Psoas muscle (tissue), 8 donors: Measurements from ENCODE around the gene ARNT2. TPM values are rescaled to one million over a fixed set of nuclear protein-coding genes. Genes with fewer than 3 reads are reported as not detected.

Experiments used
- ATAC-seq, 4 donors: fragments of 200-7000 bp; cut with Tn5 transposase; one replicate each; pipeline ENCODE4 v1.9.1; 2020; ENCODE audit warnings: moderate library complexity in 3 of 4, mild to moderate bottlenecking in 2 of 4
- DNase-seq, 2 donors: peaks; one replicate each; pipeline ENCODE4 v3.0.0-alpha.2; 2020
- H3K27ac ChIP-seq: fragments of 200-600 bp; one replicate; pipeline ENCODE4 v1.8.0; 2022
- H3K27me3 ChIP-seq, 3 donors: fragments of 200-600 bp in 1 of 3; one replicate each; pipeline versions ENCODE4 v1.6.1 to v1.8.0; 2013 to 2022; ENCODE audit warnings: low read length in 2 of 3, mild to moderate bottlenecking in 2 of 3, moderate library complexity in 1 of 3; ENCODE audit not compliant: insufficient read depth in 3 of 3
- H3K36me3 ChIP-seq, 2 donors: fragments of 200-600 bp in 1 of 2; one replicate each; pipeline versions ENCODE4 v1.6.1 to v1.8.0; 2013 to 2022; ENCODE audit warnings: low read depth in 1 of 2, mild to moderate bottlenecking in 1 of 2, moderate library complexity in 1 of 2; ENCODE audit not compliant: insufficient read depth in 1 of 2
- H3K4me1 ChIP-seq: fragments of 200-600 bp; one replicate; pipeline ENCODE4 v1.8.0; 2022
- H3K4me3 ChIP-seq: fragments of 200-600 bp; one replicate; pipeline ENCODE4 v1.8.0; 2022; ENCODE audit warnings: mild to moderate bottlenecking
- H3K9me3 ChIP-seq: fragments of 200-600 bp; one replicate; pipeline ENCODE4 v1.8.0; 2022
- CTCF ChIP-seq: fragments of 200-600 bp; IDR thresholded peaks from one replicate; pipeline ENCODE4 v1.8.0; 2022; ENCODE audit warnings: antibody characterized with exemption
- WGBS, 3 donors: extraction: QIAGEN DNeasy Blood & Tissue Kit; methylation state at CpG; one replicate each; pipeline versions ENCODE4 v1.1.6 to v1.1.7; 2013; 5-methylcytosine and 5-hydroxymethylcytosine counted together
- intact Hi-C, 2 donors: fragments of 100-400 bp; cut with DNase I; formaldehyde crosslinking; loops; one replicate each; pipeline versions ENCODE4 v1.11.0 to v1.14.2; 2022
- polyA plus RNA-seq, 3 donors: library from polyadenylated mRNA; stranded (reverse); fragments of 200-250 nt; gene quantifications; one replicate each; pipeline ENCODE4 v1.2.3, GENCODE V29; 2013
- total RNA-seq, 4 donors: library from RNA; stranded (reverse); fragmentation: NEBNext Ultra II Directional in 2 of 4; extraction: Animal tissue kit (Norgen Biotek cat#: 25700) in 2 of 4; gene quantifications; one replicate each; pipeline versions ENCODE4 v1.2.1 to v1.2.4, GENCODE V29; 2021 to 2023
- donor health status: healthy with polysubstance abuse.
- donor health status: DM: no; HTN: no; CAD: no; lungs with moderate emphysema.
- donor health status: Bipolar disorder and iron deficiency.
- donor health status: healthy.
- donor health status: DM: yes; HTN: yes; CAD: no.
- donor health status: DM: no; HTN: no; CAD: no.
- donor health status: DM: no; HTN: no; CAD: no.
- donor health status: DM: yes; HTN: yes; CAD: no.

The ARNT2 gene
- total and polyA plus RNA-seq, 7 donors: 0.09 to 12.2 (median 4.4) TPM

DNA sequence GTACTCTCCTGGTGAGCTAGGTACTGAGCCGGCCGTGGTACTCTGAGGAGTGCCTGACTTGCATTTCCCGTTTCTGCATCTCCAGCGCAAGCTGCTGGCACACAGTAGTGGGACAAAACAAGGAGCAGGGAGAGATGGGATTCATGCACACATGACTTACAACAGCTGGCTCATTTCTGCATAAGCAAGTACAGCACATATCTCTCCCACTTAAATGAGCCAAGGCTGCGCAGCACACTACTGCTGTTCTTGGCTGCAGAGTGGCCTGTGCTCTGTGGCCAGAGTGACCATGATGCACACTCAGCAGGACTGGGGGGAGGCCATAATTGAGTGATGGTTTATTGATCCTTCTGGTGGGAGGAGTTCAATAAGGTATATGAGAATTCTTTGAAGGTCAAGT is 231.8 kb downstream of the ARNT2 start:
- Histone ChIP-seq H3K4me1 (peaks cover 8% of the 10 kb centered on the region), H3K27me3 (no peaks in the 10 kb centered on the region), H3K36me3 (no peaks in the 10 kb centered on the region), H3K9me3 (no peaks in the 10 kb centered on the region), H3K27ac (no peak overlapping the region), H3K4me3 (no peak overlapping the region)
- intact Hi-C loops: no loop called here
- 42 to 61% (median 43%) methylated on average over 5 of the region's 5 CpGs for WGBS, 3 donors
- no peak for DNase-seq
- TF ChIP-seq CTCF: no peak
- no peak for ATAC-seq

DNA sequence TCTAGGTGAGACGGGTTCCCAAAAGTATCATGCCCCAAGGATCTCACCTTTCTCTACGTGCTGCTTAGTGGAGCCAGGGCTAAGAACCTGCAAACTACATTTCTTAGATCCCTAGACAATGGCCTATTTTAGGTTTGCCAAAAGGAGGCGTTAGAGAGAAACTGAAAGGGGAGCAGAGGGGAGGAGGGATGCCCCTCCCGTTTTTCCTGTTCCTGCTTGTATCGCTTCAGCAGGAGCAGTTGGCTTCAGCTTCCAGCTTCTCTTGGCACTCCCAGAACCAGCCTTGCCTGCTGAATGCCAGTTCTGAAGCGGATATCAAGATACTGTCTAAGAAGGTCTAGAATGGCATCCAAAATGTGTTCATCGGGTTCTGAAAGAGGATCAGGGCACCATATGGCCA is 232.5 kb downstream of the ARNT2 start:
- no peak for TF ChIP-seq CTCF
- WGBS, 3 donors: 23 to 29% (median 26%) methylated on average over 7 of the region's 7 CpGs
- no peaks in the 10 kb centered on the region for H3K9me3 ChIP-seq
- no peaks in the 10 kb centered on the region for H3K27me3 ChIP-seq
- intact Hi-C loops: no loop called here
- H3K36me3 ChIP-seq: no peaks in the 10 kb centered on the region
- H3K4me1 ChIP-seq: peaks cover 8% of the 10 kb centered on the region
- no peak for DNase-seq
- H3K4me3 ChIP-seq: no peak overlapping the region
- no peak for ATAC-seq
- no peak overlapping the region for H3K27ac ChIP-seq

DNA sequence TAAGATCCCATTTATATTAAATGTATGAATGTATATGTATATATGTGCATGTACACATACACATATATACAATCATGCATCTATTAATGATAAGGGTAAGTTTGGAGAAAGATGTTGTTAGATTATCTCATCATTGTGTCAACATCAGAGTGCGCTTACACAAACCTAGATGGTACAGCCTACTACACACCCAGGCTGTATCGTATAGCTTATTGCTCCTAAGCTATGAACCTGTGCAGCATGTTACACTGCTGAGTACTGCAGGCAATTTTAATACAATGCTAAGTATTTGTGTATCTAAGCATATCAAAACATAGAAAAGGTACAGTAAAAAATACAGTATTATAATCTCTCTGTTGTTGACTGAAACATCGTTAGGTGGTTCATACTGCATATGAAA is 233.6 kb downstream of the ARNT2 start:
- TF ChIP-seq CTCF: no peak
- intact Hi-C loops: no loop called here
- 77 to 86% (median 80%) methylated on average over 3 of the region's 3 CpGs for WGBS, 3 donors

GRCh38 chr15:80638553-80639167 is 234.5 kb downstream of the ARNT2 start:
- intact Hi-C loops: no loop called here
- ATAC-seq: no peak
- Histone ChIP-seq H3K4me1 (peaks cover 8% of the 10 kb centered on the region), H3K27ac (no peak overlapping the region), H3K9me3 (no peaks in the 10 kb centered on the region), H3K27me3 (no peaks in the 10 kb centered on the region), H3K4me3 (no peak overlapping the region), H3K36me3 (no peaks in the 10 kb centered on the region)
- no peak for DNase-seq
- 65 to 78% (median 66%) methylated on average over 3 of the region's 3 CpGs for WGBS, 3 donors
- no peak for TF ChIP-seq CTCF

More for the DNA sequence above, 233.6 kb downstream of the ARNT2 start:
- Histone ChIP-seq H3K9me3 (no peaks in the 10 kb centered on the region), H3K4me1 (peaks cover 8% of the 10 kb centered on the region), H3K4me3 (no peak overlapping the region), H3K27me3 (no peaks in the 10 kb centered on the region), H3K27ac (no peak overlapping the region), H3K36me3 (no peaks in the 10 kb centered on the region)
- DNase-seq: no peak
- no peak for ATAC-seq

DNA sequence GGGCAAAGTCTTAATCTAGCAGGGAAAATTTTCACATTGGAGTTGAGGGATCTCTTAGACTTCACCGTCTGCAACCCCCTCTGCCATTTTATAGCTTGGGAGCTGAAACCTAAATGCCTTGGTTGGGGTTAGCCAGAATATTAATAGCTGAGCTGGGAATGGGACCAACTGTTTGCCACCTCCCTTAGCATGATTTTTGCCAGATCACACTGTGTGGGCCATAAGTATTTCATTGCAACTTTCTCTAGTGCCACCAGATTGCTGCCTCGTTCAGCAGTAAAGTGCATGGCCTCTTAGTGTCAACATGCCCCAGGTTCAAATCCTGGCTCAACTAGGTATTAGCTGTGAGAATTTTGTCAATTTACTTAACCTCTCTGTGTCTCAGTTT is 235.0 kb downstream of the ARNT2 start:
- intact Hi-C loops: no loop called here
- TF ChIP-seq CTCF: no peak
- Histone ChIP-seq H3K4me3 (no peak overlapping the region), H3K36me3 (no peaks in the 10 kb centered on the region), H3K27ac (no peak overlapping the region), H3K27me3 (no peaks in the 10 kb centered on the region), H3K4me1 (peaks cover 8% of the 10 kb centered on the region), H3K9me3 (no peaks in the 10 kb centered on the region)
- 27 to 59% (median 27%) methylated on average over 2 of the region's 2 CpGs for WGBS, 3 donors
- DNase-seq (no peak), ATAC-seq (no peak)
